ENCODE results near the gene MALT1.

GRCh38 chr18:58670404-58671110 lies 708 bp upstream of the MALT1 start:
- TF ChIP-seq CTCF (IDR thresholded peaks at IDR 0.05): no peak
- no peak for TF ChIP-seq POLR2AphosphoS5 (IDR thresholded peaks at IDR 0.05)

Data from esophagus muscularis mucosa (tissue), 3 donors.